ENCODE data around the gene ZNF93.
"Not testable (repeated sequence)": the region's sequence is repeated elsewhere in the genome, so short reads cannot be mapped to it uniquely, and the experiment has no call there.

- TF ChIP-seq HDAC6 (IDR thresholded peaks at IDR 0.05; ENCODE audit: low read depth, low read length); RAD21 (IDR thresholded peaks at IDR 0.05 in 1 of 2, conservative IDR thresholded peaks at IDR 0.05 in 1 of 2; ENCODE audit: low read depth in 2 of 2, low read length in 2 of 2); EP300 (IDR thresholded peaks at IDR 0.05; ENCODE audit: borderline replicate concordance in 1 of 2, low read depth in 2 of 2, low read length in 2 of 2): not testable (repeated sequence)
These were observed 30.7 kb upstream of the ZNF93 start for GRCh38 chr19:19870086-19870485.

All from H1 (cell line).